GM19240 (cell line): Measurements from ENCODE around the gene IL15RA.
"Not testable (repeated sequence)": the region's sequence is repeated elsewhere in the genome, so short reads cannot be mapped to it uniquely, and the experiment has no call there.

Experiments used
- DNase-seq: peaks from one replicate; pipeline ENCODE4 v3.0.0; 2011; ENCODE audit warnings: low spot score; ENCODE audit not compliant: insufficient read length

IL15RA gene

GRCh38 chr10:6006546-6006945 lies 29.2 kb upstream of the IL15RA start:
- no peak for DNase-seq

- no peak for DNase-seq
Measured at GRCh38 chr10:6005856-6006395, 28.6 kb upstream of the IL15RA start.

GRCh38 chr10:6005161-6005804 lies 27.9 kb upstream of the IL15RA start:
- DNase-seq = not testable (repeated sequence)

- DNase-seq = no peak
Measured at GRCh38 chr10:6002809-6003510, 25.6 kb upstream of the IL15RA start.

- no peak for DNase-seq
Measured at GRCh38 chr10:5999440-6000165, 22.3 kb upstream of the IL15RA start.

- DNase-seq = no peak
Measured at GRCh38 chr10:5996696-5997095, 19.4 kb upstream of the IL15RA start.

- DNase-seq = no peak
Measured at GRCh38 chr10:5992398-5992797, 15.1 kb upstream of the IL15RA start.

- DNase-seq = no peak
Measured at GRCh38 chr10:5991708-5992107, 14.4 kb upstream of the IL15RA start.

- no peak for DNase-seq
Measured at GRCh38 chr10:5989756-5990155, 12.4 kb upstream of the IL15RA start.

- DNase-seq = no peak
Measured at GRCh38 chr10:5988336-5988920, 11.1 kb upstream of the IL15RA start.

- no peak for DNase-seq
Measured at GRCh38 chr10:5987747-5988146, 10.4 kb upstream of the IL15RA start.

GRCh38 chr10:5985029-5985428 lies 7.7 kb upstream of the IL15RA start:
- no peak for DNase-seq

- no peak for DNase-seq
Measured at GRCh38 chr10:5983774-5984173, 6.4 kb upstream of the IL15RA start.

- DNase-seq = no peak
Measured at GRCh38 chr10:5981529-5981928, 4.2 kb upstream of the IL15RA start.

GRCh38 chr10:5978230-5978489 lies 817 bp upstream of the IL15RA start:
- no peak for DNase-seq

GRCh38 chr10:5976512-5977470 lies 552 bp downstream of the IL15RA start:
- DNase-seq = peak; percentile 19

- peak; percentile 59 for DNase-seq
Measured at GRCh38 chr10:5975641-5976473, 1.5 kb downstream of the IL15RA start.

- DNase-seq = no peak
Measured at GRCh38 chr10:5973069-5973468, 4.3 kb downstream of the IL15RA start.

- DNase-seq = no peak
Measured at GRCh38 chr10:5971886-5972285, 5.5 kb downstream of the IL15RA start.

GRCh38 chr10:5971315-5971832 lies 6.0 kb downstream of the IL15RA start:
- DNase-seq = no peak
